22Rv1 (cell line): Measurements from ENCODE around the gene FGF3.

Experiments used
- ZFX ChIP-seq: fragments of 450-650 bp; IDR thresholded peaks from 2 replicates; pipeline ENCODE4 v1.6.1; 2017; ENCODE audit warnings: antibody characterized with exemption, borderline replicate concordance
- TF ChIP-seq, protein P1 (sequence below): fragments of 450-650 bp; IDR thresholded peaks from 2 replicates; pipeline ENCODE4 v1.5.1; 2017; ENCODE audit warnings: mild to moderate bottlenecking

DNA sequence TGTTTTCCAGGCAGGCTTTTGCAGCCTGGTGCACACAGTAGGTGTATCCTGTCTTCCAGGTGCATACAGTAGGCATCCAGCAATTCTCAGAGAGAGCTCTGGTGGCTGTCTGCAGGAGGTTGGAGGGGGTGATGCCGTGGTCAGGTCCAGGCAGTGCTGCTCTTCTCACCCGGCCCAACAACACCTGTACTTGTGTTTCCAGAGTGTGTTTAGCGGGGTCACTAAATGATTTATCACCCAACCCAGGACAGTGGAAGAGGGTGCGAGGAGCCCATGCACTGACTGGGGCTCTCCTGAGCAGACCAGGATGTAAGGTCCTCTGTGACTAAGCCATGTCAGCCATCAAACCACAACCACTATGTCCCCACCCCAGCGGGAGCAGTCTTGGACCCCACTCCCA lies 18.6 kb upstream of the FGF3 start:
- TF ChIP-seq, protein P1, sequence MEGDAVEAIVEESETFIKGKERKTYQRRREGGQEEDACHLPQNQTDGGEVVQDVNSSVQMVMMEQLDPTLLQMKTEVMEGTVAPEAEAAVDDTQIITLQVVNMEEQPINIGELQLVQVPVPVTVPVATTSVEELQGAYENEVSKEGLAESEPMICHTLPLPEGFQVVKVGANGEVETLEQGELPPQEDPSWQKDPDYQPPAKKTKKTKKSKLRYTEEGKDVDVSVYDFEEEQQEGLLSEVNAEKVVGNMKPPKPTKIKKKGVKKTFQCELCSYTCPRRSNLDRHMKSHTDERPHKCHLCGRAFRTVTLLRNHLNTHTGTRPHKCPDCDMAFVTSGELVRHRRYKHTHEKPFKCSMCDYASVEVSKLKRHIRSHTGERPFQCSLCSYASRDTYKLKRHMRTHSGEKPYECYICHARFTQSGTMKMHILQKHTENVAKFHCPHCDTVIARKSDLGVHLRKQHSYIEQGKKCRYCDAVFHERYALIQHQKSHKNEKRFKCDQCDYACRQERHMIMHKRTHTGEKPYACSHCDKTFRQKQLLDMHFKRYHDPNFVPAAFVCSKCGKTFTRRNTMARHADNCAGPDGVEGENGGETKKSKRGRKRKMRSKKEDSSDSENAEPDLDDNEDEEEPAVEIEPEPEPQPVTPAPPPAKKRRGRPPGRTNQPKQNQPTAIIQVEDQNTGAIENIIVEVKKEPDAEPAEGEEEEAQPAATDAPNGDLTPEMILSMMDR: no peak
- no peak for TF ChIP-seq ZFX
